Stimulated activated CD4-positive, alpha-beta T cell treated with anti-CD3 and anti-CD28 coated beads, Interleukin-2, amount 100 ng/mL, for 24 hours (primary cell): ENCODE data around the gene CEACAM18.

Source experiments
- DNase-seq, 2 donors: peaks; one replicate each; pipeline ENCODE4 v3.0.0-alpha.2; 2020

Gene CEACAM18

GRCh38 chr19:51539821-51540366 lies 61.6 kb downstream of the CEACAM18 start:
- no peak for DNase-seq
